GM11168 (cell line): ENCODE measurements around the gene SNRNP27.
"Not testable (repeated sequence)": the region's sequence is repeated elsewhere in the genome, so short reads cannot be mapped to it uniquely, and the experiment has no call there.

Source experiments
- in situ Hi-C: fragments of 300-500 bp; cut with MboI; formaldehyde crosslinking; loops from one replicate; pipeline ENCODE4 v1.12.0; 2022; ENCODE audit warnings: low sequenced_read_pairs; ENCODE audit not compliant: unreplicated experiment

SNRNP27 gene

DNA sequence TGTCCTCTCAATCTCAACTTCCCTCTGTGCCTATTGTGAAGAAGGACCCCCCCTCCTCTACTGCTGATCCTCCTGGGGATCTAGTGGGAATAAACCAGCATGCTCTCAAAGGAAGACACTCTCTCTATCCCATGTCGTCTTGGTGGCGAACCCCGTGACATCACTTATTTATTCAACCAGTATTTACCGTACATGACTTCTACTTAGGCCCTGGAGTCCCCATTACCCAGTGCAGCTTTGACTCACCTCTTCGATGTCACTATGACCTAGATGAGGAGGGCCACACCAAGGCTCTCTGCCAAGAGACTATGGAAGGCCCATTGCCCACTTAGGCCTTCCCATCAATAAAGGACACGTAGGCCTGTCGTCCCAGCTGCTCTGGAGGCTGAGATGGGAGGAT, 51.0 kb downstream of the SNRNP27 start:
- in situ Hi-C loops, result no loop called here

DNA sequence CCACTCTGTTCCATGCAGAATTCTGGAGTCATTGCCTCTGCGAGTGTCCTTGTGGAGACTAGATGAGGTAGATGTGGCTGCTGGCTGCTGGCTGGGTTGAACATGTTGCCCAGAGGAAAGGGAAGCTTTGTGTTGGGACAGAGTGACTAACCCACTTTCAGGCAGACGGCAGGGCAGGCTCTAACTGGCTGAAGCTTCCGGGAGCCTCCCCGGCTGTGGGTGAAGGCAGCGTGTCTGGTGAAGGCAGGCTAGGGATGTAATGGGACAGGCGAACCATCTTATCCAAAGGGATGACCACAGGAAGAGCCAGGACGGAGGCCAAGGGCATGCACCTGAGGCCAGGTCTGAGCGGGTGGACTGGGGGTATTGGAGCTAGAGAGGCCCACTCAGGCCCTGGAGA, 51.7 kb downstream of the SNRNP27 start:
- in situ Hi-C loops, result no loop called here

DNA sequence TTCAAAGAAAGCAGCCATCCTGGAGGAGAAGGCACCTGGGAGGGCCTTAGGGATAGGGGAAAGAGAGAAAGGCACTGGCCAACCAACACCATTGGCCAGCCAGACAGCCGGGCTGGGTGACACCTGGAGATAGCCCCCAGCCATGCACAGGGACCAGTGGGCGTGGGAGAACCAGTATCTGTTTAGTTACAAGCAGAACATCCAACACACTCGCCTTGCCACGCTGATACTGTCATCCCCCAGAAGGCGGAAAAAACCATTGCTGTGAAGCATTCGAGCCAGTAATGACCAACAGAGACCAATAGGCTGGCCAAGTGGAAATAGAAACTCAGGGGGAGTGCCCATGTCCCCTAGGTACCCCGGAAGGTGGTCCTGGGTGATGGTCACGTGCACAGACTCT, 52.2 kb downstream of the SNRNP27 start:
- in situ Hi-C loops, result no loop called here

DNA sequence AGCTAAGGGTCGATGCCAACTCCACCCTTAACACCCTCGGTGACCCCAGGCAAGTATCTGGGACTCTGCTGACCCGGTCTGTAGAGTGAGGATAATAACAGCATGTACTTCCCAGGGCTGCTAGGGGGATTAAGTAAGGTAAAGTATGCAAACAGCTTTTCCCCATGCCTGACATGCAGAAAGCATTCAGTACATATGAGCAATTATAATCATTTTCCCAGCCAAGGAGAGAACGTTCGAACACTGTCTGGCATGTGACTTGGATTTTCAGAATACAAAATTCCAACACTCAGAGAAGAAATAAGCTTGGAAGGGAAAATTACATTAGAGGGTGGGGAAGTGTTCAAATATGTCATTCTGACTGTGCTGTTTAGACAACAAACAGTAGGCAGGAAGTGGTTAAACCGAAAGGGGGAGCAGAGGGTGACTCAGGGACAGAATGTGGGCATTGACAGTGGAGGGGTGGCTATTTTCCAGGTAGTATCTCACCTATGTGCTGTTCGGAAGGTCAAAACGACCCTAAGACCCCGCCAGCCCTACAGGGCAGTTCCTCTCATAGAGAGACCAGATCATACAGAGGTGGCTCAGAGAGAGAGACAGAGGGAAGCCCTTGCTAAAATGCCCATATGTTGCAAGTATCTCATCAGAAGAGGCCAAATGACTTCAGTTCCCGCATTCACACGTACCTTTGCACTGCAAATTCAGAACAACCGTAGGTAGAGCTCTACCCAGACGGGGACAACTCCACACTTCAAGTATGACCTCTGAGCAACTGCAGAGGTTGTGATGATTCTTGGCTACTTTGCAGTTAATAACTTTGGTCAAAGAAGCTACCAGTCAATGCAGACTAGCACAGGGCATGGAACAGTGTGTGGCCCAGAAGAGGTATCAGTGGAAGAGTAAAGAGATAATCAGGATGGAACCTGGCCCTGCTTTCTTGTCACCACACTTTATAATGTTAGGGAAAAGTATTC, 52.9 kb downstream of the SNRNP27 start:
- in situ Hi-C loops, result no loop called here

DNA sequence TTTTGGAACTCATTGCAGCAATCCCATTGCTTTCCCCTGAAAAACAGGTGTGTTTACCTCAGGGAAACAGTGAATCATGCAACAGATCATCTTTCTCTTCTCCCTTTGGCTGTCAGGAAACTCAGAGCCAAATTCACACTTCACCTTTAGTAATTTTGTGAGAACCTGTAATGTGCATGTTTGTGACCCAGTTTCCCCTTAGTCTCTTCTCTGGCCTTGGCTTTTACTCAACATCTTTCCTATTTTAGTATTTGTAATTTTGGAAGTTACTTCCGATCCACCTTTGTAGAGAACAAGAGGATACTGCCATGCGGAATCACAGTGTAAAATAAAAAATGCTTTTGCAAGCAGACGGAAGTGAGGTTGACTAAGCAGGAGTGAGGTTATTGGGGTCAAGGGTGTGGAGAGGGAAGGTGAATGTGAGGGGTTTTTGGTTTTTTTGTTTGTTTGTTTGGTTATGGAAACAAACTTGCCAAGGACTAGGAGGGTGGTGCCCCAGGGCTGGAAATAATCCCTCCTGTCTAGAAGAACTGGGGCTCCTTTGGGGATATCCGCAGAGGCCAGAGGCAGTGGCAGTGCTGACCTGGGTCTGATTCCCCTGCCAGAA, 53.7 kb downstream of the SNRNP27 start:
- in situ Hi-C loops, result no loop called here

DNA sequence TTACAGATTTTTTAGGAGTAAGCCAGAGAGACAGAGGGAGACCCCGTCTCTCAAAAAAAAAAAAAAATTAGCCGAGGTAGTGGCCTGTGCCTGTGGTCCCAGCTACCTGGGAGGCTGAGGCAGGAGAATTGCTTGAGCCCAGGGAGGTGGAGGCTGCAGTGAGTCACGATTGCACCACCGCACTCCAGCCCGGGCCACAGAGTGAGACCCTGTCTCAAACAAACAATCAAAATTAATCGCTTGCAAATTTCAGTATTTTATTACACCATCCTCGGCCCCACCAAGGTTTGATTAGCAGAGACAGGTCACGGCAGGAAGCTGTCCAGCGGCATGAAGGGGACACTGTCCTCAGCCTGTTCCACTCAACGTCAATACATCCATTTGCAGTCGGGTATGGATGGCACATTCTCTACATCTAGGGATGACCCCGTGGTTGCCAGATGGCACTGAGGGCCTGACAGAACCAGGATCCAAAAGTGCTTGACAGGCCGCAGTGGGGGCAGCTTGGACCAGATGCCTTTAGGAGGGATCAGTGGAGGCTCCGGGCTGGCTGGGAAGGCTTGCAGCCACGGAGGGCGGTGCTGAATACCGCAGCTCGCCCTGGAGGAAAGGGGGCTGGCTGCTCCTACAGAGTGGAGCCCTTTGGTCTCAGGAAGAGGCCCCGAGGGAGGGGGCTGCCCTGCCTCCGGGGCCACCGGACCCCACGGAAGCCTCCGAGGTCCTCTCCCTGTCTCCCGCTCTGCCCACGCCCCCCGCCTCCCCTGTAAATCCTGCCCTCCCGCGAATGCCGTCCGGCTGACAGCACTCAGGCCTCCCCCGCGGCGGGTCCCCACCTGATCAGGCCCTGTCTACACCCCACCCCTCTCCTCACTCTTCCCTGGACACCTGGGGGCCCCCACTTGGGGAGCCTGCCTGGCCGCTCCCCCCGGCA, 54.5 kb downstream of the SNRNP27 start:
- in situ Hi-C loops, result no loop called here

DNA sequence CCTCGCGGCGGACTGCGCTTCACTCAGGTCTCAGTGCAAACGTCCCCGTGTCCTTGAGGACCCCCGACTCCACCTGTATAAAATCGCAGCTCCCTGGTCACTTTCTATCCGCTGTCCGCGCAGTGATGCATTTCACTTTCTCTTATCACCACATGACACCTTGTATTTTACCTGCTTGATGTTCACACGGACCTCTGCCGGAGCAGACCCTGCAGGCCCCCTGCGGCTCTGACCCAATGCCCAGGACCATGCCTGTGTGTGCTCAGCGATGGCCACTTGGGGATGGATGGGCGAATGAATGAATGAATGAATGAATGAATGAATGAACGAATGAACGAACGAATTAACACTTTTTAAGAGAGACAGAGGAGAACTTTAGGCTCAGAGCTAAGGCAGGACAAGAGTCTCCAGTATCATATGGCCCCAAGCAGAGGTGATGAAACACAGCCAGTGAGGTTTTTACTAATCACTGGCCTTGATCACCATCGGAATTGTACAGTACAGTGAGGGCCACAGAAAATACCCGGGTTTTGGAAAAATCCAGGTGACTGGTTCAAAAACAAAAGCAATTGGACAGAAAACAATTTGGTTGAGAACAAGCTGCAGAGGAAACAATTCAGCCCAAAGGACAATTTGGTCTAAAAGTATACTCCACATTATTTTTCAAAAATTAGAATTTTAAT, 55.3 kb downstream of the SNRNP27 start:
- in situ Hi-C loops, result no loop called here

DNA sequence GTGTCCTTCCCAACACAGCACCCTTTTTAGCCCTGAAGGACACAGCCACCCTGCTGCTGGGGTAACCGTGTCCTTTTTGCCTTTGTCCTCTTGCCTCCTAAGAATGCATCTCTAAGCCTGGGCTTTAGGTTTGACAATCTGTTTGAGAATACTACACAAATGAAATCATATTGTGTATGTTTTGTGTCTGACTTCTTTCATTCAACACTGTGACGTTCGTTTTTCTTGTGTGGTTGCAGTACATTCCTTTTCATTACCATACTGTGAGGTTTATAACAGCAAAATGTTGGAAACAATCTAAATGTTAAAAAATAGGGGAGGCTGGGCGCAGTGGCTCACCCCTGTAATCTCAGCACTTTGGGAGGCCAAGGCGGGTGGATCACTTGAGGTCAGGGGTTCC, 56.5 kb downstream of the SNRNP27 start:
- in situ Hi-C loops, result no loop called here

DNA sequence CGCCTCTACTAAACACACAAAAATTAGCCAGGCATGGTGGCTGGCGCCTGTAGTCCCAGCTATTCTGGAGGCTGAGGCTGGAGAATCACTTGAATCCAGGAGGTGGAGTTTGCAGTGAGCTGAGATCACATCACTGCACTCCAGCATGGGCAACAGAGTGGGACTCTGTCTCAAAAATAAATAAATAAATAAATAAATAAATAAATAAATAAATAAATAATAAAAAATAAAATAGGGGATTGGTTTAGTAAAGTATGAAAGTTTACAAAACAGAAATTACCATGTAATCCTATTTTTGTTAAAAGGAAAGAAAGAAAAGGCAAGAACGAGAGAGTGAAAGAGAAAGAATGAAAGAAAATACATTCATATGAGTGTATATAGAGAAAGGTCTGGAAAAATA, 56.9 kb downstream of the SNRNP27 start:
- in situ Hi-C loops, result not testable (repeated sequence)

DNA sequence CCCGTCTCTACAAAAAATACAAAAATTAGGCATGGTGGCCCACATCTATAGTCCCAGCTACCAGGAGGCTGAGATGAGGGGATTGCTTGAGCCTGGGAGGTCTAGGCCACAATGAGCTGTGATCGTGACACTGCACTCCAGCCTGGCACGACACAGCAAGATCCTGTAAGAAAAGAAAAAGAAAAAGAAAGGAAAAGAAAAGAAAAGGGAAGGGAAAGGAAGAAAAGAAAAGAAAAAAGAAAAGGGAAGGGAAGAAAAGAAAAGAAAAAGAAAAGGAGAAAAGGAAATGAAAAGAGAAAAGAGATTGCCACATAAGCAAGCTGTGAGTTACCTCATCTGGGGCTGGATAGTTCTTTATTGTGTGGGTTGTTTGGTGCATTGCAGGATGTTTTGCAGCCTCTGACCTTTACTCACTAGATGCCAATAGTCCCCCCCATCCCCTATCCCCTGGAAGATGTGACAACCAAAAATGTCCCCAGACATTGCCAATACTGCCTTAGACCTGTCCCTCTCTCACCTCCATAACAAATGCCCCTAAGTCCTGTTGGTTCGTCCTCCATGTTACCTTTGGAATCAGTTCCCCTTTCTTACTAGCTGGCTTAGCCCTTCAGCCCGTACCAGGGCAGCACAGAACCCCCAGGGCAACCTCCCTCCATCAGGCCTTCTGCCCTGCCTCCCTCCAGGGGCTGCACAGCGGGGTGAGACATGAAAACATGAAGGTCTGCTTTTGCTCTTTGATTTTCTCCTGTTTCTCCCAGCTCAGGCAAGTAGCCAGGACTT, 58.8 kb downstream of the SNRNP27 start:
- in situ Hi-C loops, result no loop called here

DNA sequence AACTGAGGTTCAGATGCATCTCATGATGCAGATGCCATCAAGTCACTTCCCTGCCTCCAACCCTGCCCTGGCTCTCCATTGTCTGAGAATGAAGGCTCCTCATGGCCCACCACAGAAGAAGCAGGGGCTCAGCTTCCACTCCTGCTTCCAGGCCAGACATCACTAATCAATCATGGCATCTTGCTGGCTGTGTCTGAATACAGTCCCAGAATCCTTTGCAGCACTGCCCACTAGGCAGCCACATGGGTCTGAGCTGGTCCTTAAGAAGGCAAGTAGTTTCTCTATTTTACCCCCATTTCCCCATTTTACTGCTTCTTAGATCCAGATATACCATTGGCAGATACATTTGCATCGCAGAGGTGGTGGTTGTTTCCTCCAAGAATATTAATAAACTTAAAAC, 60.3 kb downstream of the SNRNP27 start:
- in situ Hi-C loops, result no loop called here
